Measurements from ENCODE around the gene HOXD13.

The HOXD13 gene

DNA sequence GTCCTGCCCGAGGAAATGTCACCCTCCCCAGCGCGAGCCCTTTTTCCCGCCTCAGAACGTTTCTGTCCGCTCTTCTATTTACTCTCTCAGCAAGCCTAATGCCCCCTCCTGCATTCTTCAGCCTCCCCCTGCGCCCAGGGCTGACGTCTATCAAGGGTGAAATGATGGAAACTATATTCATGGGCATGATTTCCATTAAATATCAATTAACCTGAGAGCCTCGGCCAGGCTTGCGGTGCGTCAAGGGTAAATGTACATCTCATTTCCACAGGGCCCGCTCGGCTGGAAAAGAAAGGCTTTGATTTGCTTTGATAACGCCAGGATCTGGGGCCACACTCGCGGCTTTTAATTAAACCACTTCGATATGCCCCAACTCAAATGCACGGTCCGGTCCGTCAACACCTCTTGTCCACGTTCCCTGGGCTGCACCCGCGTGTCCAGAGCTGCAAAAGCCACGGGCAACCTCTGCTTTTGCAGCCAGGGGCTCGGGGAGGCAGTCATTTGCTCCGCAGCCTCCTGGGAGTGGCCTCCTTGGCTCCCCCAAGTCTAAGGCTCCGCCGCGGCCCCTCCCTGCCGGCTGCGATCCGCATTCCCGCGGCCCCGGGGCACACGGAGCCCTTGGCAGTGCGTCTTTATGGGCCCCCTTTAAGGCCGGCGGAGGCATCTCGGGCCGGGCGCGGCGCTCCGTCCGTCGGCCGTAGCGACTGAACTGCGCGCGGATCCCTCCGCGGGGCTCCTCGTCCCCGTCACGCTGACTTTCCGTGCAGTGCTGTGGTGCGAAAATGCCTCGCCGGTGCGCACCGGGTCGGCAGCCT, 36.7 kb downstream of the HOXD13 start, which contains the start of gene HOXD8 (continued):
- TF ChIP-seq, protein P1, sequence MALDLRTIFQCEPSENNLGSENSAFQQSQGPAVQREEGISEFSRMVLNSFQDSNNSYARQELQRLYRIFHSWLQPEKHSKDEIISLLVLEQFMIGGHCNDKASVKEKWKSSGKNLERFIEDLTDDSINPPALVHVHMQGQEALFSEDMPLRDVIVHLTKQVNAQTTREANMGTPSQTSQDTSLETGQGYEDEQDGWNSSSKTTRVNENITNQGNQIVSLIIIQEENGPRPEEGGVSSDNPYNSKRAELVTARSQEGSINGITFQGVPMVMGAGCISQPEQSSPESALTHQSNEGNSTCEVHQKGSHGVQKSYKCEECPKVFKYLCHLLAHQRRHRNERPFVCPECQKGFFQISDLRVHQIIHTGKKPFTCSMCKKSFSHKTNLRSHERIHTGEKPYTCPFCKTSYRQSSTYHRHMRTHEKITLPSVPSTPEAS (tag by site-specific recombination; IDR thresholded peaks at IDR 0.05) = peak; percentile 56; the same call in 1 of the 2 replicates
- TF ChIP-seq, protein P2, sequence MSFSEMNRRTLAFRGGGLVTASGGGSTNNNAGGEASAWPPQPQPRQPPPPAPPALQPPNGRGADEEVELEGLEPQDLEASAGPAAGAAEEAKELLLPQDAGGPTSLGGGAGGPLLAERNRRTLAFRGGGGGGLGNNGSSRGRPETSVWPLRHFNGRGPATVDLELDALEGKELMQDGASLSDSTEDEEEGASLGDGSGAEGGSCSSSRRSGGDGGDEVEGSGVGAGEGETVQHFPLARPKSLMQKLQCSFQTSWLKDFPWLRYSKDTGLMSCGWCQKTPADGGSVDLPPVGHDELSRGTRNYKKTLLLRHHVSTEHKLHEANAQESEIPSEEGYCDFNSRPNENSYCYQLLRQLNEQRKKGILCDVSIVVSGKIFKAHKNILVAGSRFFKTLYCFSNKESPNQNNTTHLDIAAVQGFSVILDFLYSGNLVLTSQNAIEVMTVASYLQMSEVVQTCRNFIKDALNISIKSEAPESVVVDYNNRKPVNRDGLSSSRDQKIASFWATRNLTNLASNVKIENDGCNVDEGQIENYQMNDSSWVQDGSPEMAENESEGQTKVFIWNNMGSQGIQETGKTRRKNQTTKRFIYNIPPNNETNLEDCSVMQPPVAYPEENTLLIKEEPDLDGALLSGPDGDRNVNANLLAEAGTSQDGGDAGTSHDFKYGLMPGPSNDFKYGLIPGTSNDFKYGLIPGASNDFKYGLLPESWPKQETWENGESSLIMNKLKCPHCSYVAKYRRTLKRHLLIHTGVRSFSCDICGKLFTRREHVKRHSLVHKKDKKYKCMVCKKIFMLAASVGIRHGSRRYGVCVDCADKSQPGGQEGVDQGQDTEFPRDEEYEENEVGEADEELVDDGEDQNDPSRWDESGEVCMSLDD (tag by site-specific recombination; IDR thresholded peaks at IDR 0.05) = peak; percentile 94
- TF ChIP-seq ZBTB20 (tag by site-specific recombination; IDR thresholded peaks at IDR 0.05) (peak; percentile 80), ZXDB (tag by site-specific recombination; IDR thresholded peaks at IDR 0.05) (peak; percentile 90), ZBTB7A (tag by site-specific recombination; IDR thresholded peaks at IDR 0.05; ENCODE audit: low read depth) (peak; percentile 92; the same call in 1 of the 2 replicates), KLF9 (tag by site-specific recombination; IDR thresholded peaks at IDR 0.05; ENCODE audit: low read depth) (peak; percentile 36; the same call in 1 of the 2 replicates), KLF10 (tag by site-specific recombination; IDR thresholded peaks at IDR 0.05) (no peak; the same call in 1 of the 2 replicates), SP2 (tag by site-specific recombination; IDR thresholded peaks at IDR 0.05) (peak; percentile 35), ZNF561 (tag by site-specific recombination; IDR thresholded peaks at IDR 0.05; ENCODE audit: borderline replicate concordance) (peak; percentile 79; the same call in 1 of the 2 replicates), ZNF777 (tag by site-specific recombination; IDR thresholded peaks at IDR 0.05; ENCODE audit: borderline replicate concordance) (peak; percentile 82; the same call in 1 of the 2 replicates), BCL11A (tag by site-specific recombination; IDR thresholded peaks at IDR 0.05; ENCODE audit: low read depth) (no peak), ZNF155 (tag by site-specific recombination; IDR thresholded peaks at IDR 0.05) (no peak)
- TF ChIP-seq, protein P3, sequence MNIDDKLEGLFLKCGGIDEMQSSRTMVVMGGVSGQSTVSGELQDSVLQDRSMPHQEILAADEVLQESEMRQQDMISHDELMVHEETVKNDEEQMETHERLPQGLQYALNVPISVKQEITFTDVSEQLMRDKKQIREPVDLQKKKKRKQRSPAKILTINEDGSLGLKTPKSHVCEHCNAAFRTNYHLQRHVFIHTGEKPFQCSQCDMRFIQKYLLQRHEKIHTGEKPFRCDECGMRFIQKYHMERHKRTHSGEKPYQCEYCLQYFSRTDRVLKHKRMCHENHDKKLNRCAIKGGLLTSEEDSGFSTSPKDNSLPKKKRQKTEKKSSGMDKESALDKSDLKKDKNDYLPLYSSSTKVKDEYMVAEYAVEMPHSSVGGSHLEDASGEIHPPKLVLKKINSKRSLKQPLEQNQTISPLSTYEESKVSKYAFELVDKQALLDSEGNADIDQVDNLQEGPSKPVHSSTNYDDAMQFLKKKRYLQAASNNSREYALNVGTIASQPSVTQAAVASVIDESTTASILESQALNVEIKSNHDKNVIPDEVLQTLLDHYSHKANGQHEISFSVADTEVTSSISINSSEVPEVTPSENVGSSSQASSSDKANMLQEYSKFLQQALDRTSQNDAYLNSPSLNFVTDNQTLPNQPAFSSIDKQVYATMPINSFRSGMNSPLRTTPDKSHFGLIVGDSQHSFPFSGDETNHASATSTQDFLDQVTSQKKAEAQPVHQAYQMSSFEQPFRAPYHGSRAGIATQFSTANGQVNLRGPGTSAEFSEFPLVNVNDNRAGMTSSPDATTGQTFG (tag by site-specific recombination; IDR thresholded peaks at IDR 0.05; ENCODE audit: borderline replicate concordance) = no peak
- TF ChIP-seq, protein P4, sequence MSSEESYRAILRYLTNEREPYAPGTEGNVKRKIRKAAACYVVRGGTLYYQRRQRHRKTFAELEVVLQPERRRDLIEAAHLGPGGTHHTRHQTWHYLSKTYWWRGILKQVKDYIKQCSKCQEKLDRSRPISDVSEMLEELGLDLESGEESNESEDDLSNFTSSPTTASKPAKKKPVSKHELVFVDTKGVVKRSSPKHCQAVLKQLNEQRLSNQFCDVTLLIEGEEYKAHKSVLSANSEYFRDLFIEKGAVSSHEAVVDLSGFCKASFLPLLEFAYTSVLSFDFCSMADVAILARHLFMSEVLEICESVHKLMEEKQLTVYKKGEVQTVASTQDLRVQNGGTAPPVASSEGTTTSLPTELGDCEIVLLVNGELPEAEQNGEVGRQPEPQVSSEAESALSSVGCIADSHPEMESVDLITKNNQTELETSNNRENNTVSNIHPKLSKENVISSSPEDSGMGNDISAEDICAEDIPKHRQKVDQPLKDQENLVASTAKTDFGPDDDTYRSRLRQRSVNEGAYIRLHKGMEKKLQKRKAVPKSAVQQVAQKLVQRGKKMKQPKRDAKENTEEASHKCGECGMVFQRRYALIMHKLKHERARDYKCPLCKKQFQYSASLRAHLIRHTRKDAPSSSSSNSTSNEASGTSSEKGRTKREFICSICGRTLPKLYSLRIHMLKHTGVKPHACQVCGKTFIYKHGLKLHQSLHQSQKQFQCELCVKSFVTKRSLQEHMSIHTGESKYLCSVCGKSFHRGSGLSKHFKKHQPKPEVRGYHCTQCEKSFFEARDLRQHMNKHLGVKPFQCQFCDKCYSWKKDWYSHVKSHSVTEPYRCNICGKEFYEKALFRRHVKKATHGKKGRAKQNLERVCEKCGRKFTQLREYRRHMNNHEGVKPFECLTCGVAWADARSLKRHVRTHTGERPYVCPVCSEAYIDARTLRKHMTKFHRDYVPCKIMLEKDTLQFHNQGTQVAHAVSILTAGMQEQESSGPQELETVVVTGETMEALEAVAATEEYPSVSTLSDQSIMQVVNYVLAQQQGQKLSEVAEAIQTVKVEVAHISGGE (tag by site-specific recombination; conservative IDR thresholded peaks at IDR 0.05; ENCODE audit: low read depth) = peak; percentile 45; the same call in 1 of the 2 replicates
- TF ChIP-seq, protein P5, sequence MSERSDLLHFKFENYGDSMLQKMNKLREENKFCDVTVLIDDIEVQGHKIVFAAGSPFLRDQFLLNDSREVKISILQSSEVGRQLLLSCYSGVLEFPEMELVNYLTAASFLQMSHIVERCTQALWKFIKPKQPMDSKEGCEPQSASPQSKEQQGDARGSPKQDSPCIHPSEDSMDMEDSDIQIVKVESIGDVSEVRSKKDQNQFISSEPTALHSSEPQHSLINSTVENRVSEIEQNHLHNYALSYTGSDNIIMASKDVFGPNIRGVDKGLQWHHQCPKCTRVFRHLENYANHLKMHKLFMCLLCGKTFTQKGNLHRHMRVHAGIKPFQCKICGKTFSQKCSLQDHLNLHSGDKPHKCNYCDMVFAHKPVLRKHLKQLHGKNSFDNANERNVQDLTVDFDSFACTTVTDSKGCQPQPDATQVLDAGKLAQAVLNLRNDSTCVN (tag by site-specific recombination; optimal IDR thresholded peaks at IDR 0.05) = peak; percentile 89
